ENCODE results near the gene GALNT8.
A peak's percentile ranks its signal among the peaks of the same experiment; 100 is the strongest.

The GALNT8 gene

GRCh38 chr12:4719821-4720636 lies at the start of gene GALNT8:
GALNT8 (plus strand) TSS chr12:4720400; CDS start chr12:4720678, 278 bp downstream.
- Histone ChIP-seq H3K36me3 (ENCODE audit: control insufficient read depth, insufficient read depth, low read length) (no peaks in the 10 kb centered on the region), H3K4me3 (ENCODE audit: low read length) (peak within 1 kb of the TSS; percentile 13), H3K27ac (ENCODE audit: low read depth, low read length) (no peak within 1 kb of the TSS)

GRCh38 chr12:4679711-4680110 lies 40.5 kb upstream of the GALNT8 start:
- H3K9ac ChIP-seq (ENCODE audit: low read length): no peak overlapping the region
- H3K36me3 ChIP-seq (ENCODE audit: control insufficient read depth, insufficient read depth, low read length): peaks cover 8% of the 10 kb centered on the region
- H3K27me3 ChIP-seq (ENCODE audit: control insufficient read depth, insufficient read depth, low read length): no peaks in the 10 kb centered on the region
- H3K4me1 ChIP-seq (ENCODE audit: control insufficient read depth, insufficient read depth, low read length): no peaks in the 10 kb centered on the region
- no peak overlapping the region for H3K4me3 ChIP-seq (ENCODE audit: low read length)
- no peak overlapping the region for H3K27ac ChIP-seq (ENCODE audit: low read depth, low read length)

More at GRCh38 chr12:4719821-4720636, at the start of gene GALNT8:
- no peak within 1 kb of the TSS for H3K9ac ChIP-seq (ENCODE audit: low read length)
- H3K4me1 ChIP-seq (ENCODE audit: control insufficient read depth, insufficient read depth, low read length): no peaks in the 10 kb centered on the region
- H3K27me3 ChIP-seq (ENCODE audit: control insufficient read depth, insufficient read depth, low read length): no peaks in the 10 kb centered on the region

- Histone ChIP-seq H3K4me3 (ENCODE audit: low read length) (no peak overlapping the region), H3K36me3 (ENCODE audit: control insufficient read depth, insufficient read depth, low read length) (peaks cover 24% of the 10 kb centered on the region), H3K4me1 (ENCODE audit: control insufficient read depth, insufficient read depth, low read length) (no peaks in the 10 kb centered on the region), H3K27me3 (ENCODE audit: control insufficient read depth, insufficient read depth, low read length) (no peaks in the 10 kb centered on the region), H3K27ac (ENCODE audit: low read depth, low read length) (no peak overlapping the region), H3K9ac (ENCODE audit: low read length) (no peak overlapping the region)
These were observed 38.5 kb upstream of the GALNT8 start for GRCh38 chr12:4681732-4682131.

GRCh38 chr12:4685317-4685716 lies 34.9 kb upstream of the GALNT8 start:
- Histone ChIP-seq H3K27me3 (ENCODE audit: control insufficient read depth, insufficient read depth, low read length) (no peaks in the 10 kb centered on the region), H3K4me1 (ENCODE audit: control insufficient read depth, insufficient read depth, low read length) (no peaks in the 10 kb centered on the region), H3K36me3 (ENCODE audit: control insufficient read depth, insufficient read depth, low read length) (peaks cover 29% of the 10 kb centered on the region), H3K4me3 (ENCODE audit: low read length) (no peak overlapping the region), H3K27ac (ENCODE audit: low read depth, low read length) (no peak overlapping the region), H3K9ac (ENCODE audit: low read length) (no peak overlapping the region)

GRCh38 chr12:4690760-4691159 lies 29.4 kb upstream of the GALNT8 start:
- Histone ChIP-seq H3K4me1 (ENCODE audit: control insufficient read depth, insufficient read depth, low read length) (no peaks in the 10 kb centered on the region), H3K27me3 (ENCODE audit: control insufficient read depth, insufficient read depth, low read length) (no peaks in the 10 kb centered on the region), H3K36me3 (ENCODE audit: control insufficient read depth, insufficient read depth, low read length) (peaks cover 13% of the 10 kb centered on the region), H3K4me3 (ENCODE audit: low read length) (no peak overlapping the region), H3K27ac (ENCODE audit: low read depth, low read length) (no peak overlapping the region), H3K9ac (ENCODE audit: low read length) (no peak overlapping the region)

- no peak overlapping the region for H3K4me3 ChIP-seq (ENCODE audit: low read length)
- H3K27me3 ChIP-seq (ENCODE audit: control insufficient read depth, insufficient read depth, low read length): no peaks in the 10 kb centered on the region
- no peaks in the 10 kb centered on the region for H3K4me1 ChIP-seq (ENCODE audit: control insufficient read depth, insufficient read depth, low read length)
- H3K9ac ChIP-seq (ENCODE audit: low read length): no peak overlapping the region
- peak overlapping the region; percentile 62 for H3K27ac ChIP-seq (ENCODE audit: low read depth, low read length)
- no peaks in the 10 kb centered on the region for H3K36me3 ChIP-seq (ENCODE audit: control insufficient read depth, insufficient read depth, low read length)
These were observed 19.6 kb upstream of the GALNT8 start for GRCh38 chr12:4700621-4701026.

- H3K9ac ChIP-seq (ENCODE audit: low read length): no peak overlapping the region
- no peaks in the 10 kb centered on the region for H3K4me1 ChIP-seq (ENCODE audit: control insufficient read depth, insufficient read depth, low read length)
- H3K36me3 ChIP-seq (ENCODE audit: control insufficient read depth, insufficient read depth, low read length): no peaks in the 10 kb centered on the region
- peak overlapping the region; percentile 62 for H3K27ac ChIP-seq (ENCODE audit: low read depth, low read length)
- no peak overlapping the region for H3K4me3 ChIP-seq (ENCODE audit: low read length)
- H3K27me3 ChIP-seq (ENCODE audit: control insufficient read depth, insufficient read depth, low read length): no peaks in the 10 kb centered on the region
These were observed 18.6 kb upstream of the GALNT8 start for GRCh38 chr12:4701395-4702190.

- Histone ChIP-seq H3K4me1 (ENCODE audit: control insufficient read depth, insufficient read depth, low read length) (no peaks in the 10 kb centered on the region), H3K36me3 (ENCODE audit: control insufficient read depth, insufficient read depth, low read length) (no peaks in the 10 kb centered on the region), H3K9ac (ENCODE audit: low read length) (no peak overlapping the region), H3K27me3 (ENCODE audit: control insufficient read depth, insufficient read depth, low read length) (no peaks in the 10 kb centered on the region), H3K27ac (ENCODE audit: low read depth, low read length) (no peak overlapping the region), H3K4me3 (ENCODE audit: low read length) (no peak overlapping the region)
These were observed 16.5 kb upstream of the GALNT8 start for GRCh38 chr12:4703676-4704075.

GRCh38 chr12:4705824-4706223 lies 14.4 kb upstream of the GALNT8 start:
- Histone ChIP-seq H3K36me3 (ENCODE audit: control insufficient read depth, insufficient read depth, low read length) (no peaks in the 10 kb centered on the region), H3K4me3 (ENCODE audit: low read length) (no peak overlapping the region), H3K4me1 (ENCODE audit: control insufficient read depth, insufficient read depth, low read length) (no peaks in the 10 kb centered on the region), H3K27ac (ENCODE audit: low read depth, low read length) (no peak overlapping the region), H3K27me3 (ENCODE audit: control insufficient read depth, insufficient read depth, low read length) (no peaks in the 10 kb centered on the region), H3K9ac (ENCODE audit: low read length) (no peak overlapping the region)

GRCh38 chr12:4707306-4707705 lies 12.9 kb upstream of the GALNT8 start:
- Histone ChIP-seq H3K36me3 (ENCODE audit: control insufficient read depth, insufficient read depth, low read length) (no peaks in the 10 kb centered on the region), H3K4me1 (ENCODE audit: control insufficient read depth, insufficient read depth, low read length) (no peaks in the 10 kb centered on the region), H3K27me3 (ENCODE audit: control insufficient read depth, insufficient read depth, low read length) (no peaks in the 10 kb centered on the region), H3K27ac (ENCODE audit: low read depth, low read length) (no peak overlapping the region), H3K9ac (ENCODE audit: low read length) (no peak overlapping the region), H3K4me3 (ENCODE audit: low read length) (no peak overlapping the region)

- Histone ChIP-seq H3K36me3 (ENCODE audit: control insufficient read depth, insufficient read depth, low read length) (no peaks in the 10 kb centered on the region), H3K4me3 (ENCODE audit: low read length) (no peak overlapping the region), H3K27ac (ENCODE audit: low read depth, low read length) (no peak overlapping the region), H3K4me1 (ENCODE audit: control insufficient read depth, insufficient read depth, low read length) (no peaks in the 10 kb centered on the region), H3K27me3 (ENCODE audit: control insufficient read depth, insufficient read depth, low read length) (no peaks in the 10 kb centered on the region), H3K9ac (ENCODE audit: low read length) (no peak overlapping the region)
These were observed 10.1 kb upstream of the GALNT8 start for GRCh38 chr12:4710113-4710512.

- no peak overlapping the region for H3K27ac ChIP-seq (ENCODE audit: low read depth, low read length)
These were observed 5.3 kb upstream of the GALNT8 start for GRCh38 chr12:4714879-4715278.

More at GRCh38 chr12:4714879-4715278, 5.3 kb upstream of the GALNT8 start:
- H3K9ac ChIP-seq (ENCODE audit: low read length): no peak overlapping the region
- no peaks in the 10 kb centered on the region for H3K4me1 ChIP-seq (ENCODE audit: control insufficient read depth, insufficient read depth, low read length)
- H3K36me3 ChIP-seq (ENCODE audit: control insufficient read depth, insufficient read depth, low read length): no peaks in the 10 kb centered on the region
- no peaks in the 10 kb centered on the region for H3K27me3 ChIP-seq (ENCODE audit: control insufficient read depth, insufficient read depth, low read length)
- H3K4me3 ChIP-seq (ENCODE audit: low read length): no peak overlapping the region
